Measurements from ENCODE around the gene DOCK6. TPM values are rescaled to one million over a fixed set of nuclear protein-coding genes. Genes with fewer than 3 reads are reported as not detected.

The DOCK6 gene
- total RNA-seq, 4 donors from 2014 or later: 19.7 to 94.0 (median 33.3) TPM

DNA sequence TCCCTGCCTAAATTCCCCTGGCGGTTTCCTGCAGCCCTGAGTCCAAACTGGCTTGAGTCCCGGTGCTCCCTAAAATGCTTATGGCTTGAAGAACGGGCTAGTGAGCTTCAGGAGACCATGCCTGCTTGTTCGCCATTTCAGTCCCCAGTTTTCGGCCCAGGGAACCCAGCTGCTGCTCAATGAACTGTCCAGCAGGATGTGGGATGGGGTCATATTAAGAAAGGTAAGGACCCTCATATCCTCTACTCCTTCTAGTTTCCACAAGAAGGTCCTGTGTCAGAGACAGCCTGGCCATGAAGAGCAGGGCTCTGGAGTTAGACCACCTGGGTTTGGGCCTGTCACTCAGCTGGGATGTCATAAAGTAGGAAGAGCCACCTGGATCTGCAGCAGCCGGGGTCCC is 89.7 kb downstream of the DOCK6 start:
- Histone ChIP-seq H3K27ac (peak overlapping the region in 3 of 4 donors; percentile 6 to 46 (median 35)), H3K9me3 (no peaks in the 10 kb centered on the region), H3K4me3 (no peak overlapping the region), H3K4me1 (peaks cover 0 to 32% (median 9%) of the 10 kb centered on the region in 3 donors), H3K27me3 (no peaks in the 10 kb centered on the region), H3K36me3 (peaks cover 12 to 92% (median 23%) of the 10 kb centered on the region in 3 donors)
- intact Hi-C loops (cut with DNase I): no loop called here
- WGBS, 2 donors: 60 to 75% methylated on average over 1 to 6 of the region's 6 CpGs
- DNase-seq: no peak
- no peak for TF ChIP-seq CTCF (IDR thresholded peaks at IDR 0.05)
- no peak for TF ChIP-seq POLR2A (IDR thresholded peaks at IDR 0.05)

- TF ChIP-seq POLR2A (IDR thresholded peaks at IDR 0.05) (no peak), CTCF (IDR thresholded peaks at IDR 0.05) (no peak)
- intact Hi-C loops (cut with DNase I): no loop called here
- DNase-seq: no peak
- Histone ChIP-seq H3K9me3 (no peaks in the 10 kb centered on the region), H3K36me3 (peaks cover 12 to 87% (median 19%) of the 10 kb centered on the region in 3 donors), H3K27me3 (no peaks in the 10 kb centered on the region), H3K27ac (peak overlapping the region in 3 of 4 donors; percentile 84 to 88 (median 85)), H3K4me3 (no peak overlapping the region), H3K4me1 (peaks cover 0 to 47% (median 16%) of the 10 kb centered on the region in 3 donors)
- 77 to 78% methylated on average over 5 of the region's 5 CpGs for WGBS, 2 donors
Measured at GRCh38 chr19:11171144-11171543, 91.2 kb downstream of the DOCK6 start.

GRCh38 chr19:11169896-11170678 is 92.2 kb downstream of the DOCK6 start:
- intact Hi-C loops (cut with DNase I): no loop called here
- DNase-seq: no peak
- H3K27ac ChIP-seq: peak overlapping the region; percentile 9 to 88 (median 84)
- peaks cover 12 to 76% (median 17%) of the 10 kb centered on the region in 3 donors for H3K36me3 ChIP-seq
- no peak overlapping the region for H3K4me3 ChIP-seq
- peaks cover 0 to 57% (median 25%) of the 10 kb centered on the region in 3 donors for H3K4me1 ChIP-seq
- TF ChIP-seq CTCF (IDR thresholded peaks at IDR 0.05) (no peak), POLR2A (IDR thresholded peaks at IDR 0.05) (no peak)
- no peaks in the 10 kb centered on the region for H3K27me3 ChIP-seq
- WGBS, 2 donors: 80 to 83% methylated on average over 8 to 21 of the region's 31 CpGs
- no peaks in the 10 kb centered on the region for H3K9me3 ChIP-seq

DNA sequence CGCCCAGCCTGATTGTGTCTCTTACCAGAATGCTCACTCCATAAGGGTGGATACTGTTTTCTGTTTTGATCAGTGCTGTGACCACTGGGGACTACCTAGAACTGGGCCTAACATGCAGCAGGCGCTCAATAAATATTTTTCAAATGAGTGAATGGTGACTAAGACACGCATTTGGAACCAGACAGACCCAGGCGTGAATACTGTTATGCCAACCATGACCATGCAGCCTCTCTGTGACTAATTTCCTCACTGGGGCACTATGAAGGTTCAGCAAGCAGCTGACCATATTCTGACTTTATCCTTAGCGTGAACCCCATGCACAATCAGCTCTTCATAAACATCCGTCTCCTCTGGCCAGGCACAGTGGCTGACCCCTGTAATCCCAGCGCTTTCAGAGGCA is 93.8 kb downstream of the DOCK6 start:
- intact Hi-C loops (cut with DNase I): no loop called here
- no peaks in the 10 kb centered on the region for H3K27me3 ChIP-seq
- WGBS, 2 donors: 75 to 83% methylated on average over 2 to 6 of the region's 7 CpGs
- H3K27ac ChIP-seq: peak overlapping the region; percentile 51 to 88 (median 84)
- DNase-seq: no peak
- peaks cover 0 to 69% (median 36%) of the 10 kb centered on the region in 3 donors for H3K4me1 ChIP-seq
- no peak overlapping the region for H3K4me3 ChIP-seq
- H3K36me3 ChIP-seq: peaks cover under 1 to 61% (median 11%) of the 10 kb centered on the region in 3 donors
- H3K9me3 ChIP-seq: no peaks in the 10 kb centered on the region
- no peak for TF ChIP-seq CTCF (IDR thresholded peaks at IDR 0.05)
- no peak for TF ChIP-seq POLR2A (IDR thresholded peaks at IDR 0.05)
